EH (cell line): ENCODE results near the gene PRKAG2.

Source experiments
- DNase-seq: peaks from one replicate; pipeline ENCODE4 v3.0.0-alpha.2; 2015; ENCODE audit warnings: low read depth

The PRKAG2 gene

DNA sequence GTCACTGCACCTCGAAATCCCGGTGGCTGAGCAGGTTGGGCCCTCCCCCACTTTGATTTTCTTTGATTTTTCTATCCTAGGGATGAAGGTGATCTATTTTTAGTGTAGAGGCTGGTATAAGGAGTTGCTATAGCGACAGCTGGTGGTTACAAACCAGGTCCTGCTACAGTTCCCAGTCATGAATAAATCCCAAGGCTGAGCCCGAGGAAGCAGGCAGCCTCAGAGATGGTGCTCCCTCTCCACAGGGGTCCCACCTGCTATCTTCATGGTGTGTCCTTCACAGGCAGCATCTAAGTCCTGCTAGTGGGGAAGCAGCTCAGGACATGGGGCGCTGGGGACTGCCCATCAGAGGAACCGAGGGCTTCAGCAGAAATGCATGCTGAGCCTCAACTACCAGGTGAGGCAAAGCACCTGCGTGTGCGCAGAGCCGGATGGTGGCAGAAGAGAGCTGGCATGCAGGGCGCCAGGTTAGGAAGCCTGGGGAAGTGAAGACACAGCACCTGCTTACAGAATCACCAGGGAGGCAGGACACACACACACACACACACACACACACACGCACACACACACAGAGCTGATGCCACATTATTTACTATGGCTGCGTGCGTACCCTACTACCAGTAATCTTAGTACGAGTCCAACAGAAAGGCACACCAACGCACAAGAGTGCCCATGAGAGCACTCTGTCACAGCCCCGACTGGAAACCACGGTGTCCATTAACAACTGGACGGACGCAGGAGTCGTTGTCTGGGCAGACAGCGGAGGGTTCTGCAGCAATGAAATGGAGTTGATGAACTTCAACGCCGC is 150.9 kb downstream of the PRKAG2 start:
- peak; percentile 32 for DNase-seq

DNA sequence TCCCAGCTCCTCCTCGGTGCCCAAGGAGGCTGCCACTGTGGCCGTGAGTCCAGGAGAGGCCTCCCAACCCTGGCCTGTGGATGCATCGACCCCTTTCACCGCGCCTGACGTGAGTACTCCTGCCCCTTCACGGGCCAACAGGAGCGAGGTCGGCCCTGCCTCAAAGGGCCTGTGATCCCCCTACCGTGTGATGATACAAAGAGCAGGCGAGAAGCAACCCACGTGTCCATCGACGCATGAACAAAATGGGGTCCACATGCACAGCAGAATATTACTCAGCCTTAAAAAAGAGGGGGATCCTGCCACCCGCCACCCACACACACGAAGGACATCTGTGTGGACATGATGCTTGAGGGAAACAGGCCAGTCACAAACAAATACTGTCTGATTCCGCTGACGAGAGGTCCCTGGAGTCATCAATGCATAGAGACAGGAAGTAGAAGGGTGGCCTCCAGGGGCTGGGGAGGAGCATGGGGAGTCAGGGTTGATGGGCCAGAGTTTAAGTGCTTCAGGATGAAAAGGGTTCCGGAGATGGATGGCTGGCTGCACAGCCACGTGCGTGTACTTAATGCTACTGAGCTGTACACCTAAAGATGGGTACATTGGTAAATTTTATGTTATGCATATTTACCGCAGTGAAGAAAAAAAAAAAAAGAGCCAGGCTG is 151.9 kb downstream of the PRKAG2 start:
- no peak for DNase-seq

DNA sequence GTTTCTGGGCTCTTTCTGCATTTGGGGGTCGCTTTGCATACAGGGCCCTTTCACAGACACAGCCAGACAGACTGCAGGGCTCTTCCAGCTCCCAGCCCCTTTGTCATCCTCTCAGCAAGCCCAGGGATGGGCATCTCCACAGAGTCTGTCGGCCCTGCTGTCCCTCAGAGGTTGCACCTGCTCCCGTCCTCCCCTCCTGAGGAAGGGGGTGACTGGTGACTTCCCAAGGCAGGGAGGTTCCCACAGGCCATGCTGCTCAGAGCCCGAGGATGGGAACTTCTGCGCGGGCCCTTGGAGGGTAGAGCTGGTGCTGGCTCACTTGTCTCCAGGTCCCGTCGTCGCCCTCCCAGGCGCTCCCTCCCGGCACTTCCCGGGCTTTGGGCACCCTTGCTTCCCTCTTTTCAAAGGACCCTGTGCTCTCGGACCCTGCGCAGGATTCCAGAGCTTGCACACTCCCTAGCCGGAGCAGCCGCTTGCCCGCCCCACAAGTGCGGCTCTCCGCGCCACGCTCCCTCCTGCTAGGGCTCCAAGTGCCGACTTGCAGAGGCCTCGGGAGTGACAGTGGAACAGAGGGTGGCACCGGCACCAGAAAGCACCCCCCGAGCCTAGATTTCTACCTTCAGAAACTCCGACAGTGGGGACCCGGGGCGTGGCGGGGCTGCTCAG is 152.5 kb downstream of the PRKAG2 start:
- DNase-seq: no peak

DNA sequence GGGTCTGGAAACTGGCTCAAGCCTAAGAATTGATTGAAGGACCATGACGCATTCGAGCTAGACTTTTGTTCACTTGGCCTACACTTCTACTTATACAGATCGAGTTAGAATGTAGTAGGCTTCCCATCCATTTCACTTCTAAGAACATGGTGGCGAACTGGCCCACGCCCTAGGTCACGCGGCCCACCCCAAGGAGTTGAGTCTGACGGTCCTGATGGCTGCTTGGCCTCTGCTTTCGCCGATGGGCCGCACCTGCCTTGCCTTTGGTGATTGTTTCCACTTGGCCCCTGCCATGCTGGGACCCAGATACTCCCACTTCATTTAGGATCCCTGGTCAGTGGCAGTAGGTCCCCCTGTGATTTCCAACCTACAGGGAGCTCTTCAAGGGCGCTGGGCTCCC is 153.6 kb downstream of the PRKAG2 start:
- no peak for DNase-seq

DNA sequence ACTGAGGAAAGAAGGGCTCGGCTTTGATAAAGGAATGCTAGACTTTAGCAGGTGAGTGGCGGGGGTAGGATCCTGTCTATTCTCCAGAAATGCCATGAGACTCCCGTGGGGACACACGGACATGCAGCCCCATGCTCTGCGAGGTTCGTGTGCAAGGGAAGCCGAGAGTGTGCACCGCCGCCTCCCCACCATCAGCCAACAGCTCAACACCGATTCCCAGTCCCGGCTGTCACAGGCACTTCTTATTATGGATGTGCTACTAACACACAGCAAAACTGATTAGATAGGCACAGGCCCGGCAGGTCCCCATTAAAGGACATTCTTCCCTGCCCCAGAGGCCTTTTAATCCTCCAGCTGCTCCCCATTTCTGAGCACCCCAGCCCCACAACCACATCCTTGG is 154.4 kb downstream of the PRKAG2 start:
- no peak for DNase-seq

DNA sequence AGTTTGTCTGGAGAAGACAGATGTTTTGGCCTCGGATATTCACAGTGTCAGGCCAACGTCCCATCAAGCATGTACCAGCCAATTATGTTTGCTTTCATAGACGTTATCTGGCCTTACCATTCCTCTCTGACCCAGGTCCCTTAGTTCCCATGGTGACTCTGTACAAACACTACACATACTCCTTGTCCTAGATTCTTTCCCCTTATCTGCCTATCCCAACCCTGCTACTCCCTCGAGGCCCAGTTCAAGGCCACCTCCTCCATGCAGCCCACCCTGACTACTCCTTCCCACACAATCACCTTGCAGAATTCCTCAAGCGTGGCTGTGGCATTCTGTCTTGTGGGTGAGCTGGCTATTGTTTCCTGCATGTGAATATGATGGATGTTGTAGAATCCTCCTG is 155.2 kb downstream of the PRKAG2 start:
- DNase-seq: no peak

DNA sequence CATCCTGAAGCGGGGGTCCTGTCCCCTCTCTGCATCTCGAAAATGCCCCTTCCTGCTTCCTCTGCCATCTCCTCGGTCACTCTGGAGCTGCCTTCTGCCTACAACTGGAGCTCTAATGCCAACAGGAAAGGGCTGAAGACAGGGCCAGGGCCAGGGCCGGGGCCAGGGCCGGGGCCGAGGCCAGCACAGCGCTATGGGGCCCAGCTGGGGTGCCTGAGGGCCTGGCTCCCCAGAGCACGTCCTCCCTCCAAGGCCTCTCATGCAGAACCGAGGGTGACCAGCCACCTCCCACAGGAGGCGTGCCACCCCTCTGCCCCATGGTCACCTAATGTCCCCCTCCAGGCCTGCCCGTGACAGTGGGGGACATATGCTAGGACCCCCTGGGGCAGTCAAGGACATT is 155.7 kb downstream of the PRKAG2 start:
- DNase-seq: no peak

DNA sequence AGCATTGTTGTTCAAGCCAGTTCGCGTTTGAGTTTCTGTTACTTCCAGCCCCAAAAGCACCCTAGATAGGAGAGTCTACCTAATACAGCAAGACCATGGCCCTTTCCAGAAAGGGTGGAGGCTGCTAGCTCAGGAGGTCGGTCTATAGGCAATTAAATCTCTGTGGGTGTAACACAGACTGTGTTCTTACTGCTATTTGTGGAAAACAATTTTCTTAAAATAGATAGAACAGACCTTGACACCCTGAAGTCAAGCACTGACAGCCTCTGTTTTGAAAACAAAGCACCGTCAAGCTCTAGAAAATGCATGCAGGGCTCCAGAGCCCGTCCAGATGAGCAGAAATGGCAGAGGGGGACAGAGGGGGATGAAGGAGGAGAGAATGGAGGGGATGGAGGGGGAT is 156.6 kb downstream of the PRKAG2 start:
- no peak for DNase-seq

DNA sequence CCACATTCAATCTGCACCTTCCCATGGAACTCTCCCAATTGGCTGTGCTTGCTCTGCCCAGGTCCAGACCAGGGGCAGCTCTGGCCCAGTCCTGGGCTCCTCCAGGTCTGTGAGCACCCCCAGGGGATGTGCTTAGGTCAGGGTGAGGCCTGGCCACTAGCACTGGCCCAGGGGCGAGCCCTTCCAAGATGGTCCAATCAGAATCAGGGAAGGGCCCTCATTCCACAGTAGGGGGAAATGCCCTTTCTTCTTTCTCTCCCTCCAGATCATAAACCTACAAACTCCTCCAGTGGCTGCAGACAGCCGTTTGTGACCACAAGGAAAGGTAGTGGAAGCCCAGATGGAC is 157.0 kb downstream of the PRKAG2 start:
- DNase-seq: no peak

DNA sequence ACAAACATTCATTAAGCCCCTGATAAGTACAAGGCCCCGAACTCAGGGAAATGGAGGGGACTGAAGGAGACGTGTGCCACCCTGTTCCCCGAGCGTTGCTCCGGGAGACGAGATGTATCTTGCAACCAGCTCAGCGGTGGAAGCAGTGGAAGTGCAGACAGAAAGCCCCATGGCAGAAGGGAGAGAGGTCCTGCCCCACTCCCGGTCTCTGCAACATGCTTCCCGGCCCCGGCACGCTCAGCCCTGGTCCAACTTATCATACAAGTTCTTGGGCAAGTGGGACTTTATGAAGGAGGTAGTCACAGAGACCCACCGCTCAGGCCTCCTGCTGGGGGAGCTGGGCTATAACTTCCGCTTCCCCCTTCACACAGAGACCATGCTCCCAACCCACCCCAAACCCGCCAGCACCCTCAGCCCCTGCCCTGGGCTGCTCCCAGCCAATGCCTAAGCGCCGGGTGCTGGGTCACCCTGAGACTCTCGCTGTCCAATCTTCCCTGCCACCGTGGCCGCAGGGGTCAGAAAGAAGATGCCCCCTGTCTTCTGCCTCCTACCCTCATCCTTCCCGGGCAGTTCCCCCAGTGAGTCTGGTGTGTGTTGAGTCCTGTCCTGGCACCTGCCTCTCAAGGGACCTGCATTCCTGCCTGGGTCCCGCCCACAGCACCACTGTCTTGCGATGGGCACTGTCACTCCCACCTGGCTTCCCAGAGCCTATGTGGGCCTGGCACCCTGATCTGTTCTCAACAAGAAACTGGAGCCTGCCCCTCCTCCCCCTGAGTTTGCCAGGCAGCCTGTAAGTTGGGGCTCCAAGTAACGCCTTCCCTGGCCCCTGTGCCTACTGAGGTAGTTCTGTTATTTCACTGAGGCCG is 157.7 kb downstream of the PRKAG2 start:
- DNase-seq: no peak

DNA sequence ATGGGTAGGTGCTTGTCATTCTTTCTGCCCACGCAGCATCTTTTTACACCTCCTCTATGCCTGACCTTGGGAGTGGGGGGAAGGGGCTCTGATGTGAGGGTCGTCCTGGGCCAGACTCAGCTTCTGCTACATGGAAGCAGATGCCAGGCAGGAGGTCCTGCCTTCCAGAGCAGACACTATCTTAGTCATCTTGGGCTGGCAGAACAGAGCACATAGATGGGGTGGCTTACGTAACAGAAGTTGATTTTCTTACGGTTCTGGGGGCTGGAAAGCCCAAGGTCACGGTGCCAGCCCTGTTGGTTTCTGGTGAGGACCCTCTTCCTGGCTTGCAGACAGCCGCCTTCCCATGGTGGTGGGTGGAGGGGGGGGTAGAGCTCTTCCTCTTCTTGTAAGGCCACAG is 159.0 kb downstream of the PRKAG2 start:
- no peak for DNase-seq

DNA sequence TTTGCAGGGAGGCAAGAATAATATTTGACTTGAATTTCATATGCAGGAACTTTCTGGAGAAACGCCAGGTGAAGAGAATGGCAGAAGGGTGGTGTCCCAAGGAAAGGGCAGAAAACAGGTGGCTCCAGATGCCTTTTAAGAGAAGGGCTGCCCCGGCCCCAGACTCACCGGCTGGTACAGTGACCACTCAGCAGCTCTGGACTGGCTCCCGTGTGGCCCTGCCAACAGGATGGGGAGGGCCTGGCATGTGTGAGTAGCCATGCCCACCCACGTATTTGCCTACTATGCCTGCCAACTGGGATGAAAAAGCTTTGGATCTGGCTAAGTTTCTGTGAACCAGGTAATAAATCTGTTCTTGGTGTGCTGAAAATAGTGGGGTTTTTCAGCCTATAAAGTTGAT is 159.5 kb downstream of the PRKAG2 start:
- DNase-seq: no peak

DNA sequence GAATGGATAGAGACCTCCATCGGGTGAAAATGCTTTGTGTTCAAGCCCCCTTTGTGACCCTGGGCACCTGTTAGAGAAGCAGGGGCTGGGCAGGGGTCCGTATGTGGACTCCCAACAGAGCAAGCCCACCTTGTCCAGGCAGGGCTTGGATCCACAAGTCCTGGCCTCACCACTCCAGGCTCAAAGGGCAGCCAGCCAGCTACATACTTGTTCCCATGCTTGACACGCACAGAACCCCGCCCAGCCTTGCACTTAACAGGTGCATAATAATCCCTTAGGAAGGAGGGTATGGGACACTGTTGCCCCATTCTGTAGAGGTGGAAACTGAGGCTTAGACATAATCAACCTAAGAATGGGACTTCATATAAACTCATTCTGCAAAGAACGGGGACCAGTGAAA is 160.6 kb downstream of the PRKAG2 start:
- no peak for DNase-seq

DNA sequence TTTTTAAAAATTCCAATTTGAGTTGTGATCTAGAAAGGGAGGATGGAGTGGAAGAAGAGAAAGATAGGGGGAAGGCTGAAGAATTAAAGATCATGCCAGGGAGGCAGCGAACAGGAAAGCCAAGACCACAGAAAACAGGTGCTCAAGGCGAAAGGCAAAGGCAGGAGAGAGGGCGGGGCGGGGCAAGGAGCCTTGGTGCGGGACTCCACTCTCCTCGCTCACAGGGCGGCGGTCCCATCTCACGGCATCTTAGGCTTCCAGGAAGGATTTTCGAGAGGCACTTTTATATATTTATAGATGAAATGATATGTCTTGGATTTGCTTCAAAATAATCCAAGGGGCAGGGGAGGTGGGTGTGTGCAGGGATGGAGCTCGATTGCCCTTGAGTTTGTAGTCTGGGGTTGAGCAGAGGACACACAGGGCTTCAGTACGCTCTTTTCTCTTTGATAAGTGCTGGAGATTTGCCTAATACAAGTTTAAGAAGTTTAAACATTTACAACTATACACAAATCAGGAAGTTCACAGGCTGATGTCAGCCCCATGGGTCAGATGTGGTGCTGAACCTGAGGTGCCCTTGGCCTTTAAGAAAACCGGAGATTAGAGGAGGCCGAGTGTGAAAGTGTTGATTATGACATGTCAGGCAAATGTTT is 161.1 kb downstream of the PRKAG2 start:
- DNase-seq: no peak

DNA sequence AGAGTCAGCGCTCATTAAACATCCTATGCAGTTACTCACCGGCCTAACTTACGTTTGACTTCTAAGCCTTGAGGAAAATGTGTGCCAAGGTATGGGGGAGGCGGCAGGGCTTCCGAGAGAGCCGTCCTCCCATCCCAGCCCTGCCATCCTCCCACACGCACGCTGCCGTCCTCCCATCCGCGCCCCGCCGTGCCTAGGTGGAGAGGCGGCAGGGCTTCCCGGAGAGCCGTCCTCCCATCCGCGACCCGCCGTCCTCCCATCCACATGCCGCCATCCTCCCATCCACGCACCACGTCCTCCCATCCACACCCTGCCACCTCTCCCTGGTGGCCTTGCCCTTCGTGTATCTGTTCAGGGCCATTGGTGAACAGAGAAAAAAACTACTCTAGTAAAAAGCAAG is 162.7 kb downstream of the PRKAG2 start:
- DNase-seq: no peak

DNA sequence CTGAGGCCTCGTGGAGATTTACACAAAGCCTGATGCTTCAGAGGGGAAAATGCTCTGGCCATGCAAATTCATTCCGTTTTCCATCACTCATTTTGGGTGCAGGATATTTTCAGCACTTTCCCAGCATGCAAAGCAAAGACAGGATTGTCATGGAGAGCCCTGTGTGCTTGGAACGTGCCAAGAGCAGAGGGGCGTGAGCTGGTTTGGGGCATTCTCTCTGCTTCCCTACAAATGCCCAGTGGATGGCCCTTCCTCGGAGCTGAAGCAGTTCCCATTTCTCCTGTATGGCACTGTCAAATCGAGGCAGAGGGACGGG is 164.1 kb downstream of the PRKAG2 start:
- no peak for DNase-seq

DNA sequence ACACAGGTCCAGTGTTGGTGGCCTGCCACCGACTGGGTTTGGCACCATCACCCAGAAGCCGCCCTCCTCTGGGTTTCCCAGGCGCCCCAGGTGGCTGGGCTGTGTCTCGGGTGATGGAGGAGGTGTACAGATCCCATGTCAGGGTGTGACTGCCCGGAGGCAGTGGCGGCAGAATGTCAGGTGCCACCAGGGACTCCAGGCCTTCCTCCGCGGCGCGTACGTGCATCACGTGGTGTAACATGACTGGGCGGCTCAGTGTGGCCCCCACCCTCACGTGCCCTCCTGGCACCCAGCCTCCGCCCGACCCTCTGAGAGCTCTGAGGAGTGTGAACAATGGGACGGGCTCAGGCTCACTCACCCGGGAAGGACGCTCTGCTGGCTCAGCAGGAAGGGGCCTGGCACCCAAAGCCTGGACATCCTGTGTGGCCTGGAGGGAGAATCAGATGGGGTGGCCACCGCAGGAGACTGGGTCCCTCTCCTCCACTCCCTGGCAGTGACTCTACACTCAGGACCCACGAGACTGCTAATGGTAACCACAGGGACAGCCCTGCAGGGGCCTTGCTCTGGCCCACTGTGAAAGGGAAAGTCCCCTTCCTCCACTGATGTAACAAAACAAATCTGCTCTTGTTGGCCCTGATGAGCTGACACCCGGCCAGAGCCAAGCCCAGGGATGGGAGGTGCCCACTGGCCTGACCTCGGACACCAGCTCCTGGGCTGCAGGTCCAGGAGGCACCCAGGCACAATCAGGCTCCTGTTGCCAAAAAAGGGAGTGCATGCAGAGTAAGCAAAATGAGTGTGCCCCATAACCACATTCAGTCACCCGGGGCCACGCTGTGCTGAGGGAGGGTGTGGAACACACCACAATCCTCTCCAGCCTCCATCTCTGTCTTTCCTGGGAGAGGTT is 164.8 kb downstream of the PRKAG2 start:
- DNase-seq: no peak

DNA sequence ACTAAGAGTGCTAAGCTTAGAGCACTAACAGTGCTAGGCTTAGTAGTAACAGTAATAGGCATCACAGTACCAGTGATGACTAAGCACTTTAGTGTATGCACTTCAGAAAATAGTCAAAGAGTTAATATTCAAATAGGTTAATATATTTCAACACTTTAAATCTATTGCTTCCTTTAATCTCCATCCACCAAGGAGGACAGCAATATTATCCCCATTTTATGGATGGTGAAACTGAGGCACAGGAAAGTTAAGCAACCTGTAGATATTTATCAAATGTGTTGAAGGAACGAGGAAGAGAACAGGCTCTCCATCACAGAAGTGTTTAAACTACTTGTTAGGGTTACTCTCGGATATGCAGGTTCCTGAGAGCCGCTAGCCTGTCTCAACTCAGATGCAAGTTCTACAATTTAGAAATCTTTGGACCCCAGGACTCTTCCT is 165.5 kb downstream of the PRKAG2 start:
- no peak for DNase-seq

DNA sequence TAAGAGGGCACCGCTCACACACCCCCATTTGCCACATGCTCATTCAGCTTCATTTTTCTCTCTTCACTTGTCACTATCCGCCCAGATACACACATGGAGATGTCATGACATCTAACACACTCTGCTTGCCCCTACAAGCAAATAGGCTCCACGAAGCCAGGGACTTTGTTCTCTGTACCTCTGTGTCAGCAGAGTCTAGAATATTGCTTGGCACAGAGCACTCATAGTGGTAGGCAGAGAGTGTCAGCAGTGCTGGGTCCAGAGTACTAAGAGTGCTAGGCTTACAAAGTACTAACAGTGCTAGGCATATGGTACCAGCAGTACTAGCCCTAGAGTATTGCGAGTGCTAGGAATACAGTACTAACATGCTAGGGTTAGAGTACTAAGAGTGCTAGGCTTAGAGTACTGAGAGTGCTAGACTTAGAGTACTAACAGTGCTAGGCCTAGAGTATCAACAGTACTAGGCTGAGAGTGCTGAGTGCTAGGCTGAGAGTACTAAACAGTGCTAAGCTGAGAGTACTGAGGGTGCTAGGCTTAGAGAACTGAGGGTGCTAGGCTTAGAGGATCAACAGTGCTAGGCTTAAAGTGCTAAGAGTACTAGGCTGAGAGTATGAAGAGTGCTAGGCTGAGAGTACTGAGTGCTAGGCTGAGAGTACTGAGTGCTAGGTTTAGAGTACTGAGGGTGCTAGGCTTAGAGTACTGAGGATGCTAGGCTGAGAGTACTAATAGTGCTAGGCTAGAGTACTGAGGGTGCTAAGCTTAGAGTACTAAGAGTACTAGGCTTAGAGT is 166.1 kb downstream of the PRKAG2 start:
- no peak for DNase-seq

DNA sequence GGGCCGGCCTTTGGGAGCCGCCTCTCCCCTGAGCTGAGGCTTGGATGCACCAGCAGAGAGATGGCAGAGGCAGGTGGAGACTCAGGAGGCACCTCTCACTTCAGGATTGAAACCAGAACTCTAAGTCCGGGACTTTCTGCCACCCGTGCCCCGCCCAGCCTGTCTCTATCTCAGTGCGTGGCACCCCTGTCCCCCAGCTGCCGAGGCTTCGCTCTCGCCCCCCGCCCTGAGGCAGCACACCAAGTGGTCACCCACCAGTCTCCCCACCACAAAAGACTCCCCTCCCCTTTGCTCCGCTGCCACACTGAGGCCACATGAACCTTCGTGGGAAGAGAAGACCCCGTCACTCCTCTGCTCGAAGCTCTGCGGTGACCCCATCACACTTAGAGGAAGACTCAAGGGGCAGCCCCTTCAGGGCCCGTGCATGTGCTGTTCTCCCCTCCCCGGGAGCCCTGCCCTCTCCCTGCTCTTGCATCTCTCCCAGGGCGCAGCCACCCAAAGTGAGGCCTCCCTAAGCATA is 166.7 kb downstream of the PRKAG2 start:
- DNase-seq: no peak
